ENCODE data around the gene DCAF12. TPM values are rescaled to one million over a fixed set of nuclear protein-coding genes. Genes with fewer than 3 reads are reported as not detected.

DCAF12 gene
- total and polyA plus RNA-seq, 11 donors: 5.6 to 29.4 (median 16.7) TPM

DNA sequence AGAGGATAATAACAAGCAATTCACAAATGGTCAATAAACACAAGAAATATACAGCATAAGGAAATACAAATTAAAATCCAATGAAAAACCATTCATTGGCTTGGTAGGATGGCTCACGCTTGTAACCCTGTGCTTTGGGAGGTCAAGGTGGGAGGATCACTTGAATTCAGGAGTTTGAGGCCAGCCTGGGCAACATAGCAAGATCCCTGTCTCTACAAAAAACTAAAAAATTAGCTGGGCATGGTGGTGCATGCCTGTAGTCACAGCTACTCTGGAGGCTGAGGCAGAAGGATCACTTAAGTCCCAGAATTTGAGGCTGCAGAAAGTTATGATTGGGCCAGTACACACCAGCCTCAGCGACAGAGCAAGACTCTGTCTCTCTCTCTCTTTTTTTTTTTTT lies 31.4 kb upstream of the DCAF12 start:
- TF ChIP-seq, protein P1, sequence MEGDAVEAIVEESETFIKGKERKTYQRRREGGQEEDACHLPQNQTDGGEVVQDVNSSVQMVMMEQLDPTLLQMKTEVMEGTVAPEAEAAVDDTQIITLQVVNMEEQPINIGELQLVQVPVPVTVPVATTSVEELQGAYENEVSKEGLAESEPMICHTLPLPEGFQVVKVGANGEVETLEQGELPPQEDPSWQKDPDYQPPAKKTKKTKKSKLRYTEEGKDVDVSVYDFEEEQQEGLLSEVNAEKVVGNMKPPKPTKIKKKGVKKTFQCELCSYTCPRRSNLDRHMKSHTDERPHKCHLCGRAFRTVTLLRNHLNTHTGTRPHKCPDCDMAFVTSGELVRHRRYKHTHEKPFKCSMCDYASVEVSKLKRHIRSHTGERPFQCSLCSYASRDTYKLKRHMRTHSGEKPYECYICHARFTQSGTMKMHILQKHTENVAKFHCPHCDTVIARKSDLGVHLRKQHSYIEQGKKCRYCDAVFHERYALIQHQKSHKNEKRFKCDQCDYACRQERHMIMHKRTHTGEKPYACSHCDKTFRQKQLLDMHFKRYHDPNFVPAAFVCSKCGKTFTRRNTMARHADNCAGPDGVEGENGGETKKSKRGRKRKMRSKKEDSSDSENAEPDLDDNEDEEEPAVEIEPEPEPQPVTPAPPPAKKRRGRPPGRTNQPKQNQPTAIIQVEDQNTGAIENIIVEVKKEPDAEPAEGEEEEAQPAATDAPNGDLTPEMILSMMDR (IDR thresholded peaks at IDR 0.05): no peak
- no peak for TF ChIP-seq POLR2A (IDR thresholded peaks at IDR 0.05)
- WGBS, 4 donors: 90 to 94% (median 92%) methylated on average over 2 of the region's 2 CpGs
- no peaks in the 10 kb centered on the region for H3K4me1 ChIP-seq
- intact Hi-C loops (cut with DNase I): no loop called here
- DNase-seq (no peak), ATAC-seq (no peak)
- no peaks in the 10 kb centered on the region for H3K36me3 ChIP-seq
- no peaks in the 10 kb centered on the region for H3K27me3 ChIP-seq
- H3K4me3 ChIP-seq: no peak overlapping the region
- H3K27ac ChIP-seq: no peak overlapping the region
- H3K9me3 ChIP-seq: no peaks in the 10 kb centered on the region

DNA sequence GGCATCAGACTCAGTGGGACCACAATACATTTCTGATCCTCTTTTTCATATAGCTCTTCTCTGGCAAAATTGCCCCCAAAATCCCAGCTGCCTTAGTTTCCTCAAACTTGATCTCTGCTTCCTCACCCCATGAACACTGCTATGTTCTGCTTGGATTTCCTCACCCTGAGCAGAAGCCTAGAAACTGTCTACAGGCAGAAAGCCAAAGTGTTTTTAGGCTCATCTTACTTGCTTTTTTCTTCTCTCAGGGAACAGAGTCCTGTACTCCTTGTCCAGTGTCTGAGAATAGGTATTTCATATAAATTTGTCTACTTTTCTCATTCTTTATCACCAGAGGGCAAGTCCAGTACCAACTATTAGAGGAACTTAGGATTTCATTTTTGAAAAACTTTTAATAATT lies 30.8 kb upstream of the DCAF12 start:
- Histone ChIP-seq H3K27me3 (no peaks in the 10 kb centered on the region), H3K36me3 (no peaks in the 10 kb centered on the region), H3K9me3 (no peaks in the 10 kb centered on the region), H3K27ac (no peak overlapping the region), H3K4me1 (no peaks in the 10 kb centered on the region), H3K4me3 (no peak overlapping the region)
- intact Hi-C loops (cut with DNase I): no loop called here
- TF ChIP-seq POLR2A (IDR thresholded peaks at IDR 0.05): no peak
- TF ChIP-seq, protein P1 (IDR thresholded peaks at IDR 0.05): no peak
- DNase-seq: no peak
- ATAC-seq: no peak

DNA sequence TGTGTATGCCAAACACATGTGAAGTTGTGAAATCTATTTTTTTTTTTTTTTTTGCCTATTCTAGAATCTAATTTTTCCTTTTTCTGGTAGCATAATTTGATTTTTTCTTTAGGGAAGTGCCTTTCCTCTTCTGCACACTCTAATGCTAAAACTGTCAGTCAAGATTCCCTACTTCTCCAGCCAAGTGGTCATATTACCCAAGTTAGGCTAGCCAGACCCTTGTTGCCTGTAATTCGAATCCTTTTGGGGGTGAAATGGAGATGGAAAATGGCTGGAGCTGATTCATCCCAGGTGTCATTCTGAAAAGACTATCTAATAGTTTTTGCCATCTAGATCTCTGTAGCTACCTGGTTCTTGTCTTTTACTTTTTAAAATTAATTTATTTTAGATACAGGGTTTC lies 27.6 kb upstream of the DCAF12 start:
- no peaks in the 10 kb centered on the region for H3K36me3 ChIP-seq
- WGBS, 4 donors: 77 to 85% (median 80%) methylated on average over 1 of the region's 1 CpG
- no peak overlapping the region for H3K27ac ChIP-seq
- H3K9me3 ChIP-seq: no peaks in the 10 kb centered on the region
- no peak for ATAC-seq
- intact Hi-C loops (cut with DNase I): no loop called here
- H3K4me1 ChIP-seq: no peaks in the 10 kb centered on the region
- no peak for TF ChIP-seq POLR2A (IDR thresholded peaks at IDR 0.05)
- TF ChIP-seq, protein P1 (IDR thresholded peaks at IDR 0.05): no peak
- no peak for DNase-seq
- H3K27me3 ChIP-seq: no peaks in the 10 kb centered on the region
- no peak overlapping the region for H3K4me3 ChIP-seq

DNA sequence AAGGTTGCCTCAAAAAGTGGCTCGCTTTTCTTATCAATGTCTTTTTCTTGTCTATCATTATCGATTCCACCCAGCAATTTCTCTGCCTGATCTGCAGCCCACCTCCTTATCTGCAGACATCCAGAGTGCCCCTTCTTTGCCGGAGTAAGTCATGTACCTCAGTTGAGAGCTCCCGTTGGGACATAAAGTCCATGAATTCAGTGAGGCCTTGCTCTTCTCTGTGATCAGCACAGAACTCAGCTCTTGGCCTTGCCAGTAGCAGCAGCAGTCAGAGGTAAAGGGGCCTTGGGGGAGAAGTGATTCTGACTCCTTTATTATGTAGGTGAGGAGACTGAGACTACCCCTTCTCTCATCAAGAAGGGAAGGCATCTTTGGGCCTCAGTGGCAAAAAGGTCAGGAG lies 24.9 kb upstream of the DCAF12 start:
- WGBS, 4 donors: 73 to 85% (median 76%) methylated on average over 4 of the region's 4 CpGs
- no peaks in the 10 kb centered on the region for H3K4me1 ChIP-seq
- no peaks in the 10 kb centered on the region for H3K27me3 ChIP-seq
- no peaks in the 10 kb centered on the region for H3K9me3 ChIP-seq
- intact Hi-C loops (cut with DNase I): no loop called here
- DNase-seq: no peak
- H3K36me3 ChIP-seq: no peaks in the 10 kb centered on the region
- TF ChIP-seq POLR2A (IDR thresholded peaks at IDR 0.05): no peak
- TF ChIP-seq, protein P1 (IDR thresholded peaks at IDR 0.05): no peak
- H3K27ac ChIP-seq: no peak overlapping the region
- no peak overlapping the region for H3K4me3 ChIP-seq
- ATAC-seq: no peak

All from heart left ventricle (tissue), 16 donors.